Upper lobe of right lung (tissue), 1 donor: ENCODE results near the gene DOC2B. TPM values are rescaled to one million over a fixed set of nuclear protein-coding genes. Genes with fewer than 3 reads are reported as not detected.
"Not testable (repeated sequence)": the region's sequence is repeated elsewhere in the genome, so short reads cannot be mapped to it uniquely, and the experiment has no call there.

ENCODE experiments used
- ATAC-seq: fragments of 200-7000 bp; cut with Tn5 transposase; one replicate; pipeline ENCODE4 v1.9.1; 2020; ENCODE audit warnings: mild to moderate bottlenecking, moderate library complexity
- DNase-seq: peaks from one replicate; pipeline ENCODE4 v3.0.0-alpha.2; 2020
- H3K27ac ChIP-seq: fragments of 200-600 bp; one replicate; pipeline ENCODE4 v1.8.0; 2022
- H3K27me3 ChIP-seq: fragments of 200-600 bp; one replicate; pipeline ENCODE4 v1.8.0; 2022; ENCODE audit warnings: mild to moderate bottlenecking
- H3K36me3 ChIP-seq: fragments of 200-600 bp; one replicate; pipeline ENCODE4 v1.8.0; 2022
- H3K4me1 ChIP-seq: fragments of 200-600 bp; one replicate; pipeline ENCODE4 v1.8.0; 2022
- H3K4me3 ChIP-seq: fragments of 200-600 bp; one replicate; pipeline ENCODE4 v1.8.0; 2022; ENCODE audit warnings: mild to moderate bottlenecking
- H3K9me3 ChIP-seq: fragments of 200-600 bp; one replicate; pipeline ENCODE4 v1.8.0; 2022
- intact Hi-C: fragments of 100-400 bp; cut with DNase I; formaldehyde crosslinking; loops from one replicate; pipeline ENCODE4 v1.11.0; 2022
- total RNA-seq: library from RNA; stranded (reverse); fragmentation: NEBNext Ultra II Directional; extraction: Animal tissue kit (Norgen Biotek cat#: 25700); gene quantifications from one replicate; pipeline ENCODE4 v1.2.1, GENCODE V29; 2021
- TF ChIP-seq, protein P1 (sequence below): fragments of 200-600 bp; IDR thresholded peaks from one replicate; pipeline ENCODE4 v1.8.0; 2022; ENCODE audit warnings: antibody characterized with exemption
- donor health status: DM: no; HTN: yes; CAD: no; lungs with severe emphysema.

The DOC2B gene
- total RNA-seq, 1 donor from 2014 or later = 13.7 TPM

DNA sequence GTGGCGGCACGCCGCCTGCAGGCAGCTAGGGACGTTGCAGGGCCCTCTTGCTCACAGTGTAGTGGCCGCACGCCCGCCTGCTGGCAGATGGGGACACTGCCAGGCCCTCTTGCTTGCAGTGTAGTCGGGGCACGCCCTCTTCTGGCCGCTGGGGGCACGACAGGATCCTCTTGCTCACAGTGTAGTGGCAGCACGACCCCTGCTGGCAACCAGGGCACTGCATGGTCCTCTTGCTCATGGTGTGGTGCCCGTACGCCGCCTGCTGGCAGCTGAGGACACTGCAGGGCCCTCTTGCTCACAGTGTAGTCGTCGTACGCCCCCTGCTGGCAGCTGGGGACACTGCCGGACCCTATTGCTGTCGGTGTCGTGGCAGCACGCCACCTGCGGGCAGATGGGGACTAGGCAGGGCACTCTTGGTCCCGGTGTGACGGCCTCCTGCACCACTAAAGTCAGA, 47.1 kb downstream of the DOC2B start:
- H3K27ac ChIP-seq, intact Hi-C loops, H3K36me3 ChIP-seq, H3K4me1 ChIP-seq, H3K4me3 ChIP-seq, H3K27me3 ChIP-seq, H3K9me3 ChIP-seq: not testable (repeated sequence)
- ATAC-seq = peak; percentile 92
- TF ChIP-seq, protein P1, sequence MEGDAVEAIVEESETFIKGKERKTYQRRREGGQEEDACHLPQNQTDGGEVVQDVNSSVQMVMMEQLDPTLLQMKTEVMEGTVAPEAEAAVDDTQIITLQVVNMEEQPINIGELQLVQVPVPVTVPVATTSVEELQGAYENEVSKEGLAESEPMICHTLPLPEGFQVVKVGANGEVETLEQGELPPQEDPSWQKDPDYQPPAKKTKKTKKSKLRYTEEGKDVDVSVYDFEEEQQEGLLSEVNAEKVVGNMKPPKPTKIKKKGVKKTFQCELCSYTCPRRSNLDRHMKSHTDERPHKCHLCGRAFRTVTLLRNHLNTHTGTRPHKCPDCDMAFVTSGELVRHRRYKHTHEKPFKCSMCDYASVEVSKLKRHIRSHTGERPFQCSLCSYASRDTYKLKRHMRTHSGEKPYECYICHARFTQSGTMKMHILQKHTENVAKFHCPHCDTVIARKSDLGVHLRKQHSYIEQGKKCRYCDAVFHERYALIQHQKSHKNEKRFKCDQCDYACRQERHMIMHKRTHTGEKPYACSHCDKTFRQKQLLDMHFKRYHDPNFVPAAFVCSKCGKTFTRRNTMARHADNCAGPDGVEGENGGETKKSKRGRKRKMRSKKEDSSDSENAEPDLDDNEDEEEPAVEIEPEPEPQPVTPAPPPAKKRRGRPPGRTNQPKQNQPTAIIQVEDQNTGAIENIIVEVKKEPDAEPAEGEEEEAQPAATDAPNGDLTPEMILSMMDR = peak; percentile 36
- DNase-seq = peak; percentile 72

DNA sequence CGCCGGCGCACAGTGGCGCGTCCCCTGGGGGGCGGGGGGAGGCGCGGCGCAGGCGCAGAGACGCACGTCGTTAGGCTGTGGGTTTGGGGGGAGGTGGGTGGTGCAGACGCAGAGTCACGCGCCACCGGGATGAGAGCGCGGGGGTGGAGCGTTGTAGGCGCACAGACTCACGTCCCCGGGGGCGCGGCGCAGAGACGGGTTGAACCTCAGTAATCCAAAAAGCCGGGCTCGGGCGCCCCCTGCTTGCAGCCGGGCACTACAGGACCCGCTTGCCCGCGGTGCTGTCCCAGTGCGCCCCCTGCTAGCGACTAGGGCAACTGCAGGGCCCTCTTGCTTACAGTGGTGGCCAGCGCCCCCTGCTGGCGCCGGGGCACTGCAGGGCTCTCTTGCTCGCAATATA, 47.5 kb downstream of the DOC2B start:
- H3K27ac ChIP-seq, H3K27me3 ChIP-seq, intact Hi-C loops, H3K4me3 ChIP-seq, DNase-seq, H3K36me3 ChIP-seq, H3K9me3 ChIP-seq, ATAC-seq, H3K4me1 ChIP-seq: not testable (repeated sequence)

DNA sequence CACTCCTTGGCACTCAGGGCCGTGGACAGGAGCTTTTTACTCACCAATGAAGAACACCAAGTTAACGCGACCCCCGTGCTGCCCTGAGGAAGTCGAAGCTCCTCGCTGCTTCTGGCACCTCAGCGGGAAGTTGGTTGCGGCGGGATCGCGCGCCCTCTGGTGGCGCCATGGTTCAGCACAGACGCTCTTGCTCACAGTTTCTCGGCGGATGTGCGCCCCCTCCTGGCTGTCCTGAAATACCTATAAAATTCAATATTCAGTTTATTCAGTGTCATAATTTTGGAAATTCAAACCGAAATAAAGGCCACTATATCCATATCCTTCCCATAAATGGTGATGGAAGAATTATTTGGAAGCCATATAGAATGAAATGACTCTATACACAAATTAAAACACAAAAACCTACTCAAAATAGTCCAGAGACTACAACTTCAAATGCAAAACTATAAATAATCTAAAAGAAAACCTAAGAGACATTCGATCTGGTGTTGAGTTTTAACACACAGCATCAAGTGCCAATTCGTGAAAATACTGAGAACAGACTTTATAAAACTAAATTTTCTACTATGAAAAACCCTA, 63.0 kb downstream of the DOC2B start:
- H3K36me3 ChIP-seq, H3K27ac ChIP-seq, H3K4me3 ChIP-seq, DNase-seq, ATAC-seq, H3K27me3 ChIP-seq, intact Hi-C loops, H3K9me3 ChIP-seq, H3K4me1 ChIP-seq: not testable (repeated sequence)
- TF ChIP-seq, protein P1 = peak; percentile 29

DNA sequence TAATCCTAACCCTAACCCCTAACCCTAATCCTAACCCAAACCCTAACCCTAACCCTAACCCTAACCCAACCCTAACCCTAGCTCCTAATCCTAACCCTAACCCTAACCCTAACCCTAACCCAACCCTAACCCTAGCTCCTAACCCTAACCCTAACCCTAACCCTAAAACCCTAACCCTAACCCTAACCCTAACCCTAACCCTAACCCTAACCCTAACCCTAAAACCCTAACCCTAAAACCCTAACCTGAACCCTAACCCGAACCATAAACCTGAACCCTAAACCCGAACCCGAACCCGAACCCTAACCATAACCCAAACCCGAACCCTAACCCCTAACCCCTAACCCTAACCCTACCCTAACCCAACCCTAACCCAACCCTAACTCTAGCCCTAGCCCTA, 68.3 kb downstream of the DOC2B start:
- H3K4me1 ChIP-seq, H3K27ac ChIP-seq, DNase-seq, intact Hi-C loops, H3K36me3 ChIP-seq, H3K9me3 ChIP-seq, H3K27me3 ChIP-seq, ATAC-seq, H3K4me3 ChIP-seq: not testable (repeated sequence)

Other genes with a start within 250 kb of the DOC2B start
- not detected for gene SCGB1C2, start 44.1 kb downstream of the DOC2B start, total RNA-seq
- gene RPH3AL, start 171.2 kb upstream of the DOC2B start, total RNA-seq = 33.3 TPM